ENCODE data around the gene CAPZB.

The CAPZB gene

GRCh38 chr1:19322481-19322880 is 162.9 kb downstream of the CAPZB start:
- in situ Hi-C loops (cut with HindIII; ENCODE audit: low sequenced_read_pairs): no loop called here

- in situ Hi-C loops (cut with HindIII; ENCODE audit: low sequenced_read_pairs): no loop called here
Measured at GRCh38 chr1:19321071-19321470, 164.3 kb downstream of the CAPZB start.

DNA sequence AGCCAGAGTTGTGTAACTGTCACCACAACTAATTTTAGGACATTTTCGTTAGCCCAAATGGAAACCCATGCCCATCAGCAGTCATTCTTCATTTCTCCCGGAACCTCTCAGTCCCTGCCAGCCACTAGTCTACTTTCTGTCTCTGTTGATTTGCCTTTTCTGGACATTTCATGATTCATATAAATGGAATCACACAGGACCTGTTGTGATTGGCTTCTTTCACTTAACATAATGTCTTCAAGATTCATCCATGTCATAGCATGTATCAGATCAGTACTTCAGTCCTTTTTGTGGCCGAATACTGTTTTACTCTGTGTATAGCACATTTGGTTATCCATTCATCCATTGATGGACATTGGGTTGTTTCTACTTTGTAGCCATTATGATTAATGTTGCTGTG is 166.1 kb downstream of the CAPZB start:
- in situ Hi-C loops (cut with HindIII; ENCODE audit: low sequenced_read_pairs): no loop called here

- in situ Hi-C loops (cut with HindIII; ENCODE audit: low sequenced_read_pairs): no loop called here
Measured at GRCh38 chr1:19317126-19317910, 168.0 kb downstream of the CAPZB start.

GRCh38 chr1:19315378-19316198 is 169.8 kb downstream of the CAPZB start:
- in situ Hi-C loops (cut with HindIII; ENCODE audit: low sequenced_read_pairs): no loop called here

- in situ Hi-C loops (cut with HindIII; ENCODE audit: low sequenced_read_pairs): no loop called here
Measured at GRCh38 chr1:19313961-19314882, 171.1 kb downstream of the CAPZB start.

DNA sequence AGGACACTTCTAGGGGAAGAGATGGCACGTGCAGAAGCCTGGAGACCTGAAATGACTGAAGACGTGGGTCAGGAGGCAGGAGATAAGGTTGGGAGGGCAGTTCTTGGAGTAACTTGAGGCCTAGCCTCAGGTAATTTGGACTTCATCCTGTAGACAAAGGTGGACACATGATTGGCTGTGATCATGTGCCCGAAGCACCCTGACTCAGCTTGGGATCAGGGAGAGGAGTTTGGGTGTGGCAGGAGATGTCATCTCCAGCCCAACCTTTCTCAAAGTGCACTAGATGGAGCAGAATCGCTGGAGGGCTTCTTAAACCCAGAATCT is 171.7 kb downstream of the CAPZB start:
- in situ Hi-C loops (cut with HindIII; ENCODE audit: low sequenced_read_pairs): no loop called here

- in situ Hi-C loops (cut with HindIII; ENCODE audit: low sequenced_read_pairs): no loop called here
Measured at GRCh38 chr1:19312782-19313635, 172.3 kb downstream of the CAPZB start.

DNA sequence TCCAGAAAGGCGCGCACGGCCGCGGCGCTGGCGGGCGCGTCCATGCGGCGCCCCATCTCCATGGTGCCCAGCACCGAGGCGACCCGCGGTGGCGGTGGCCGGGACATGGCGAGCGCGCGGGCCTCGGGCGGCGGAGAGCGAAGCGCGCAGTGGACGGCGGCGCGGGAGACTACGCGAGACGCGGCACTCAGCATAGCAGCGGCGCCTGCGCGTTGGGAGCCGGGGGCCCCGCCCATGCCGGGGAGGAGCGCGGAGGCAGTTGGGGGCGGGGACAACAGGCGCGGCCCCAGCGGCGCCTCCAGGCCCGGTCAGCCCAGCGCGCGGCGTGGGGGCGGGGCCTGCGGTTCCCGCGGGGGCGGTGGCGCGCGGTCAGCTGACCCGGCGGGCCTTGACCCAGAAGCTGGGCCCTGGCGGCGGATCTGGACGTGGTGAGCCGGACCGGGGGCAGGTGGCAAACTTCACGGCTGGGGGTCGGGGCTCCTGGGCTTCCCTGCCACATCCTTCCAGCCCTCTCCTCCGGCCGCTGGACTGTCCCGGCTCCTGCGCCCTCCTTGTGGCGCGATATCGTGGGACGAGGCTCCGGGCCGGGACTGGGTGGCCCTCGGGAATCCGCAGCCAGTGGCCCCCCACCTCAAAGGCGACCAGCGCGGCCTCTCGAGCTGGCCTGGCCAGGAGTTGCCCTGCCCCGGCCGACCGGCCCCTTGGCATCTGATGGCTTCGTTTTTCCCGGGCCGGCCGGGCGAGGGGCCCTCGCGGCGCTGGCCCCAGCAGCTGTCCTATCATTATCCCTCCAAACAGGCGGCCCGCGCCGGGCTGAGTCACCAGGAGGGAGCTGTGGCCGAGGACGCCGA is 173.2 kb downstream of the CAPZB start, which contains the start of the genes AKR7A2 and SLC66A1:
TSS of gene AKR7A2 (minus strand) at position 214 of the 851 bp plus-strand sequence. CDS start at position 194, 20 bp downstream.
TSS of gene SLC66A1 (plus strand) at position 396 of the 851 bp plus-strand sequence. CDS start 5,352 bp downstream, outside the sequence.
- in situ Hi-C loops (cut with HindIII; ENCODE audit: low sequenced_read_pairs): no loop called here

GRCh38 chr1:19311503-19311930 is 173.8 kb downstream of the CAPZB start:
- in situ Hi-C loops (cut with HindIII; ENCODE audit: low sequenced_read_pairs): no loop called here

- in situ Hi-C loops (cut with HindIII; ENCODE audit: low sequenced_read_pairs): no loop called here
Measured at GRCh38 chr1:19310720-19311502, 174.4 kb downstream of the CAPZB start.

- in situ Hi-C loops (cut with HindIII; ENCODE audit: low sequenced_read_pairs): no loop called here
Measured at GRCh38 chr1:19310061-19310460, 175.3 kb downstream of the CAPZB start.

DNA sequence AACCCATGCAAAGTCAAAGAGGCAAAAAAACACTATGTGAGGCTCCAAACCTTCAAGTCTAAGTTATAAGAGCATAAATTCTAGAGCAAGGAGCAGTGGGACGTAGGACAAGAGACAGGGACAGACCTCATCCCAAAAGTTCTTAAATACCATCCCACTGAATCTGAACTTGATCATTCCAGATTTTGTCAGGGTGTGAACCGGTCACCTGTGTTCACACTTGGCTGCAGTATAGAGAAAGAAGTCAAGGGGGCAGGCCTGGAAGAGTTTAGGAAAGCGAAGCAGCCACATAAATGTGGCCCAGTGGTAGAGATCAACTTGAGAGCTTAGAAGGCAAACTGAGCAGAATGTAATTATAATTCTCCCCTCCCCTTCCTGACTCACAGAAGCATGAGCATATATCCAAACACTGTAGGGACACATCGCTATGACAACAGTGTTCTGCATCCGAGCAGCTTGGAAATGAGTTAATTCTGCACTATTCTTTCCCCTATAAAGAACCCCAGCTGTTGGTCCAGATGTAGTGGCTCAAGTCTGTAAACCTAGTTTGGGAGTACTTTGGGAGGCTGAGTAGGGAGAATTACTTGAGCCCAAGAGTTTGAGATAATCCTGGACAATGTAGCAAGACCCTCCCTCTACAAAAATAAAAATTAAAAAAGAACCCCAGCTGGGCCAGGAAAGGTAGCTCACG is 176.1 kb downstream of the CAPZB start:
- in situ Hi-C loops (cut with HindIII; ENCODE audit: low sequenced_read_pairs): no loop called here

DNA sequence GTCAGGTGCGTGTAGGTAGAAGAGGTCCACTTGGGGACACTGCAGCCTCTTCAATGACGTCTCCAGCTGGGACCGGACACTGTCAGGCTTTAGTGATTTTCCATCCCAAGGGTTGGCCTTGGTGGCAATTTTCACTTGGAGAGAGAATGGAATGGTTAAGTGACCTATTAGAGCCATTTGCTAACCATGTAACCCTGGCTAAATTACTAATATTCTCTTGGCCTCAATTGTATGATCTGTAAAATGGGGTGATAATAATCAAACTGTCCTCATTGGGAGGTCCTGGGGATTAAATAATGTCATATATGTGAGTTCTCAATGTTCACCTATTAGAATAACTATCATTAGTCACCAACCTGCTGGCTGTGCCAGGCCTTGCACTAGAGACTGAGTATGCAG is 176.8 kb downstream of the CAPZB start:
- in situ Hi-C loops (cut with HindIII; ENCODE audit: low sequenced_read_pairs): no loop called here

- in situ Hi-C loops (cut with HindIII; ENCODE audit: low sequenced_read_pairs): no loop called here
Measured at GRCh38 chr1:19307794-19308508, 177.4 kb downstream of the CAPZB start.

DNA sequence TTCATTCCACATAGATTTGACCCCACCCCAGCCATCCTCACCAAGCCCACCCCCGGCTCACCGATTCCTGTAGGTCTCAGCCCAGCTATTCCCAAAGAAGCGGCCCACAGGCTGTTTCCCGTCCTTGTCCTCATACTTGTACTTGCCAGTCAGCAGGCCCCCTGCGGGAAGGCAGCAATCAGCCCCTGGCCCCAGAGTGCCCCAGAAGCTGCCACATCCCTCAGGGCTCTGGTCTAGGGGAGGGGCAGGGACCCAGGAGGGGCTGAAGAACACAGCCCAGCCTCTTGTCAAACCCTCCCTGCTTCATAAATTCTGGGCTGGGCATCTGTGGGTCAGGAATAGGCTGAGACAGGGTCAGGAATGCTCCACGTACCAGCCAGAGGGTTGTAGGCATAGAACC is 178.4 kb downstream of the CAPZB start:
- in situ Hi-C loops (cut with HindIII; ENCODE audit: low sequenced_read_pairs): no loop called here

GRCh38 chr1:19305880-19306279 is 179.5 kb downstream of the CAPZB start:
- in situ Hi-C loops (cut with HindIII; ENCODE audit: low sequenced_read_pairs): no loop called here

All from endothelial cell of hepatic sinusoid (primary cell).